ENCODE data around the gene SLC17A5.
"Not testable (repeated sequence)": the region's sequence is repeated elsewhere in the genome, so short reads cannot be mapped to it uniquely, and the experiment has no call there.

Gene SLC17A5

GRCh38 chr6:73613806-73614536, 39.8 kb downstream of the SLC17A5 start:
- no peak for DNase-seq

- DNase-seq = no peak
Observed at GRCh38 chr6:73612611-73613010, 41.2 kb downstream of the SLC17A5 start.

- peak; percentile 52 for DNase-seq
Observed at GRCh38 chr6:73610444-73611275, 43.1 kb downstream of the SLC17A5 start.

GRCh38 chr6:73608761-73609160, 45.0 kb downstream of the SLC17A5 start:
- no peak for DNase-seq

- DNase-seq = no peak
Observed at GRCh38 chr6:73606428-73606827, 47.4 kb downstream of the SLC17A5 start.

- no peak for DNase-seq
Observed at GRCh38 chr6:73604461-73604860, 49.3 kb downstream of the SLC17A5 start.

- DNase-seq = no peak
Observed at GRCh38 chr6:73604020-73604419, 49.8 kb downstream of the SLC17A5 start.

GRCh38 chr6:73586416-73586974, 67.3 kb downstream of the SLC17A5 start:
- no peak for DNase-seq

- peak; percentile 81 for DNase-seq
Observed at GRCh38 chr6:73585566-73586415, 68.0 kb downstream of the SLC17A5 start.

- DNase-seq = no peak
Observed at GRCh38 chr6:73581293-73581692, 72.5 kb downstream of the SLC17A5 start.

GRCh38 chr6:73580247-73581149, 73.3 kb downstream of the SLC17A5 start:
- peak; percentile 99 for DNase-seq

GRCh38 chr6:73579851-73580246, 73.9 kb downstream of the SLC17A5 start:
- DNase-seq = peak; percentile 92

GRCh38 chr6:73579389-73579788, 74.4 kb downstream of the SLC17A5 start:
- DNase-seq = no peak

- DNase-seq = no peak
Observed at GRCh38 chr6:73577676-73578075, 76.1 kb downstream of the SLC17A5 start.

GRCh38 chr6:73572531-73572930, 81.3 kb downstream of the SLC17A5 start:
- DNase-seq = not testable (repeated sequence)

- DNase-seq = not testable (repeated sequence)
Observed at GRCh38 chr6:73571218-73572181, 82.3 kb downstream of the SLC17A5 start.

- no peak for DNase-seq
Observed at GRCh38 chr6:73569121-73569520, 84.7 kb downstream of the SLC17A5 start.

- DNase-seq = peak; percentile 30
Observed at GRCh38 chr6:73566954-73567591, 86.7 kb downstream of the SLC17A5 start.

- not testable (repeated sequence) for DNase-seq
Observed at GRCh38 chr6:73566486-73566871, 87.3 kb downstream of the SLC17A5 start.
